Urinary bladder (tissue), 2 donors: ENCODE results near the gene ADARB1. TPM values are rescaled to one million over a fixed set of nuclear protein-coding genes. Genes with fewer than 3 reads are reported as not detected.

Experiments used
- polyA plus RNA-seq: library from polyadenylated mRNA; stranded (reverse); fragments of 200-250 nt; gene quantifications from one replicate; pipeline ENCODE4 v1.2.3, GENCODE V29; 2013
- total RNA-seq: library from RNA; depleted of rRNA; stranded (reverse); fragments of >200 nt; gene quantifications from one replicate; pipeline ENCODE4 v1.2.3, GENCODE V29; 2014
- donor health status: healthy.

Gene ADARB1
- total and polyA plus RNA-seq, 2 donors, result 35.3 to 79.8 TPM

Other genes starting within 250 kb of the ADARB1 start
- 154 TPM for gene PTTG1IP, start 200.9 kb upstream of the ADARB1 start, total RNA-seq
- 233 TPM for gene PTTG1IP, start 200.9 kb upstream of the ADARB1 start, polyA plus RNA-seq
- gene ITGB2, start 153.7 kb upstream of the ADARB1 start, total RNA-seq, result 20.8 TPM
- 39.9 TPM for gene ITGB2, start 153.7 kb upstream of the ADARB1 start, polyA plus RNA-seq
- gene SLX9, start 134.6 kb upstream of the ADARB1 start, total RNA-seq, result 7.1 TPM
- gene SLX9, start 134.6 kb upstream of the ADARB1 start, polyA plus RNA-seq, result 35.7 TPM
- gene POFUT2, start 213.3 kb downstream of the ADARB1 start, total RNA-seq, result 36.3 TPM
- gene POFUT2, start 213.3 kb downstream of the ADARB1 start, polyA plus RNA-seq, result 26.3 TPM